Transverse colon (tissue), 4 donors: ENCODE results near the gene SEPTIN12. TPM values are rescaled to one million over a fixed set of nuclear protein-coding genes. Genes with fewer than 3 reads are reported as not detected.

Experiments used
- DNase-seq: peaks from one replicate; pipeline ENCODE4 v3.0.0-alpha.2; 2019
- H3K27ac ChIP-seq, 4 donors: fragments of 200-600 bp; sonication (generic); 2 replicates each; pipeline ENCODE4 v1.5.1; 2016 to 2018; ENCODE audit warnings: inconsistent platforms in 4 of 4
- H3K27me3 ChIP-seq: fragments of 200-600 bp; sonication (generic); 2 replicates; pipeline ENCODE4 v1.5.1; 2017; ENCODE audit warnings: inconsistent platforms
- H3K36me3 ChIP-seq, 4 donors: fragments of 200-600 bp; sonication (generic); 2 replicates each; pipeline ENCODE4 v1.5.1; 2017 to 2019; ENCODE audit warnings: inconsistent platforms in 4 of 4
- H3K4me1 ChIP-seq, 4 donors: fragments of 200-600 bp; sonication (generic); 2 replicates each; pipeline ENCODE4 v1.5.1; 2017 to 2020; ENCODE audit warnings: inconsistent platforms in 4 of 4
- H3K4me3 ChIP-seq, 4 donors: fragments of 200-600 bp; sonication (generic); 1 replicate in 1 of 4; 2 replicates in 3 of 4; pipeline versions ENCODE4 v1.5.1 to v1.6.1; 2017 to 2019; ENCODE audit warnings: inconsistent platforms in 4 of 4
- H3K9me3 ChIP-seq, 2 donors: fragments of 200-600 bp; sonication (generic); 2 replicates each; pipeline ENCODE4 v1.5.1; 2017 to 2019; ENCODE audit warnings: inconsistent platforms in 2 of 2
- EP300 ChIP-seq: sonication (generic); formaldehyde crosslinking; IDR thresholded peaks from one replicate; pipeline ENCODE4 v1.6.1; 2017; ENCODE audit warnings: antibody characterized with exemption, low read depth
- POLR2A ChIP-seq: fragments of 450-650 bp; IDR thresholded peaks from one replicate; pipeline ENCODE4 v1.6.1; 2016; ENCODE audit warnings: antibody characterized with exemption, mild to moderate bottlenecking, moderate library complexity
- POLR2AphosphoS5 ChIP-seq, 3 donors: sonication (generic); formaldehyde crosslinking; IDR thresholded peaks; one replicate each; pipeline ENCODE4 v1.6.1; 2016; ENCODE audit warnings: antibody characterized with exemption in 3 of 3
- WGBS, 2 donors: methylation state at CpG; one replicate each; pipeline ENCODE4 v1.1.5; 2018; ENCODE audit warnings: low coverage in 1 of 2; 5-methylcytosine and 5-hydroxymethylcytosine counted together
- in situ Hi-C, 4 donors: fragments of 200-750 bp; cut with MboI; loops; one replicate each; pipeline versions ENCODE4 v1.15.0 to v1.15.1; 2017; ENCODE audit warnings: low sequenced_read_pairs in 3 of 4, low pct_ligation_motif_present in 1 of 4, low pct_unique_long_range_greater_than_20kb in 1 of 4
- intact Hi-C: fragments of 100-400 bp; cut with DNase I; formaldehyde crosslinking; loops from one replicate; pipeline ENCODE4 v1.15.1; 2023; ENCODE audit warnings: low total_unique reads
- total RNA-seq, 4 donors: library from RNA; depleted of rRNA; stranded (reverse); fragments of >200 nt; gene quantifications; one replicate each; pipeline ENCODE4 v1.1.0, GENCODE V29; 2016
- TF ChIP-seq, protein P1 (sequence below), 5 experiments: fragments of 200-600 bp in 3 of 5; fragments of 450-650 bp in 2 of 5; sonication (generic) in 3 of 5; IDR thresholded peaks; 1 replicate in 2 of 5; 2 replicates in 3 of 5; pipeline ENCODE4 v1.5.1; 2016 to 2017; ENCODE audit warnings: antibody characterized with exemption in 5 of 5, inconsistent platforms in 3 of 5, mild to moderate bottlenecking in 2 of 5, moderate library complexity in 1 of 5

The SEPTIN12 gene
- total RNA-seq, 4 donors from 2014 or later, result not detected

DNA sequence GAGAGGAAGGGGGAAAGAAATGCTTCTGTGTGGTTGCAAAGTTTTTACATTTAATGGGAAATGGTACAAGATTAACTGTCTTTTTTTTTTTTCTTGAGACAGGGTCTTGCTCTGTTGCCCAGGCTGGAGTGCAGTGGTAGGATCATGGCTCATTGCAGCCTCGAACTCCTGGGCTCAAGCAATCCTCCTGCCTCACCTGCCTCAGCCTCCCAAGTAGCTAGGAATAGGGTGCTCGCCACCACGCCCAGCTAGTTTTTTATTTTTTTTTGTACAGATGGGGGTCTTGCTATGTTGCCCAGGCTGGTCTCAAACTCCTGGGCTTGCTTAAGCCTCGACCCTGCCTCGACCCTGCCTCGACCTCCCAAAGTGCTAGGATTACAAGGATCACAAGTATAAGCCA lies 18.1 kb upstream of the SEPTIN12 start:
- Histone ChIP-seq H3K27ac (no peak overlapping the region), H3K4me3 (no peak overlapping the region), H3K4me1 (peaks cover 4 to 20% (median 16%) of the 10 kb centered on the region in 4 donors), H3K9me3 (no peaks in the 10 kb centered on the region), H3K27me3 (no peaks in the 10 kb centered on the region), H3K36me3 (peaks cover 0 to 48% (median 16%) of the 10 kb centered on the region in 4 donors)
- TF ChIP-seq, protein P1, sequence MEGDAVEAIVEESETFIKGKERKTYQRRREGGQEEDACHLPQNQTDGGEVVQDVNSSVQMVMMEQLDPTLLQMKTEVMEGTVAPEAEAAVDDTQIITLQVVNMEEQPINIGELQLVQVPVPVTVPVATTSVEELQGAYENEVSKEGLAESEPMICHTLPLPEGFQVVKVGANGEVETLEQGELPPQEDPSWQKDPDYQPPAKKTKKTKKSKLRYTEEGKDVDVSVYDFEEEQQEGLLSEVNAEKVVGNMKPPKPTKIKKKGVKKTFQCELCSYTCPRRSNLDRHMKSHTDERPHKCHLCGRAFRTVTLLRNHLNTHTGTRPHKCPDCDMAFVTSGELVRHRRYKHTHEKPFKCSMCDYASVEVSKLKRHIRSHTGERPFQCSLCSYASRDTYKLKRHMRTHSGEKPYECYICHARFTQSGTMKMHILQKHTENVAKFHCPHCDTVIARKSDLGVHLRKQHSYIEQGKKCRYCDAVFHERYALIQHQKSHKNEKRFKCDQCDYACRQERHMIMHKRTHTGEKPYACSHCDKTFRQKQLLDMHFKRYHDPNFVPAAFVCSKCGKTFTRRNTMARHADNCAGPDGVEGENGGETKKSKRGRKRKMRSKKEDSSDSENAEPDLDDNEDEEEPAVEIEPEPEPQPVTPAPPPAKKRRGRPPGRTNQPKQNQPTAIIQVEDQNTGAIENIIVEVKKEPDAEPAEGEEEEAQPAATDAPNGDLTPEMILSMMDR (IDR thresholded peaks at IDR 0.05), result no peak
- TF ChIP-seq POLR2A (no peak), POLR2AphosphoS5 (IDR thresholded peaks at IDR 0.05) (no peak), EP300 (no peak)
- 89 to 100% methylated on average over 3 to 6 of the region's 6 CpGs for WGBS, 2 donors
- no peak for DNase-seq
- intact Hi-C loops (no loop called here), in situ Hi-C loops (no loop called here)

DNA sequence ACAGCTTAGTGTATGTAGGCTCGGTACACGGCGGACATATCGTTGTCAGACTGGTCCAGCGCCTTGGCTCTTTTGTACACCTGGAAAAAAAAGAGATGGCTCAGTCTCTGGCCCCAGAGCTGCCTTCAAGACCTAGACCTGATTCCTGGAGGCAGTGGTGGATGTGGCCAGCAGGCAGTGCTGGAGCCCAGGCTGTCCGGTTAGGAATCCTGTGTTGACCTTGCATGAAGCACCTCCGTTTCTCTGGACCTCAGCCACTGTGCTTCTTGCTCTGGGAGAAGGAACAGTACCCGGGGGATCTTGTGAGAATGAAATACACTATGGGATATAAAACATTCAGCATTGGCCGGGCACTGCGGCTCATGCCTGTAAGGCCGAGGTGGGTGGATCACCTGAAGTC lies 17.1 kb upstream of the SEPTIN12 start:
- H3K27ac ChIP-seq, result no peak overlapping the region
- H3K27me3 ChIP-seq, result no peaks in the 10 kb centered on the region
- H3K36me3 ChIP-seq, result peaks cover 0 to 47% (median 12%) of the 10 kb centered on the region in 4 donors
- intact Hi-C loops (no loop called here), in situ Hi-C loops (no loop called here)
- peaks cover 11 to 31% (median 26%) of the 10 kb centered on the region in 4 donors for H3K4me1 ChIP-seq
- TF ChIP-seq, protein P1 (IDR thresholded peaks at IDR 0.05), result no peak
- TF ChIP-seq POLR2A, result no peak
- no peak for TF ChIP-seq EP300
- no peak for TF ChIP-seq POLR2AphosphoS5 (IDR thresholded peaks at IDR 0.05)
- 87 to 89% methylated on average over 5 to 11 of the region's 11 CpGs for WGBS, 2 donors
- no peak for DNase-seq
- H3K4me3 ChIP-seq, result no peak overlapping the region
- no peaks in the 10 kb centered on the region for H3K9me3 ChIP-seq

DNA sequence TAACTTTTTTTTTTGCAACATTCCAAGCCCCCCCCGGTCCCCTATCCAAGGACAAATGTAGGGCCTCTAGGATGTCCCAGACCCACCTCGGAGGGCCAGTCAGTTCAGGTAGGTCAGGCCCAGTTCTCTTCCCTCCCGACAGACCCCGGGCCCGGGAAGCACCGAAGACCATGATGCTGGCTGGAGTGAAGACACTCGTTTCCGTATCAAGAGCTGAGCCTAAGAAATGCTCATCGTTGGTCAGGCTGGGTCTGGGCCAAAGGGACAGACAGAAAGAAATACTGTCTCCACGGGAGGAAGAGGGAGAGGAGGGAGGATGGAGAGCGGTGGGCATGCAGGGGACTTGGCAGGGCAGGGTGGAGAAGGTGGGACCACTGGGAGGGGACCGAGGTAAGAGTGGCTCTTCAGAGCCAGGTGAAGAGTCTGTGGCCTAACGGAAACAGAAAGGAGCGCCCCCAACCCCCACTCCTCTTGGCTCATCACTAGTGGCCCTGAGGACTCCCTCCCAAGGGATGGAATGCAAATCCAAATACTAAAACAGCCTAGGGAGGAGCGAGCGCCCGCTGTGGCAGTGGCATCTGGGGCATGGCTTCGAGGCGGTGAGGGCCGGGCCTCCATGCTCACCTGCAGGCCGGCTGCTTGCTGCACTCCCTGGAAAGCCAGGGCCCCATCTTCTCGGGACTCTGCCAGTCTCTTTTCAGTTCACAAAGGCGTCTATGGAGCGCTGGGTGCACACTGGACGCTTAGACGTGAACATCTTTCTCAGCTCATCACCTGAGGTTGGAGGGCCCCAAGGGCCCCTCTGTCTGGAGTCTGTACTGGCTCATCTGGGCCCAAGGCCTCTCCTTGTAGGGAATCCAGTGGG lies 16.0 kb upstream of the SEPTIN12 start:
- intact Hi-C loops, result loop anchor here (5.0 kb wide), 1 partner anchor 37 kb away; the partner anchor contains the start of gene ZNF500

DNA sequence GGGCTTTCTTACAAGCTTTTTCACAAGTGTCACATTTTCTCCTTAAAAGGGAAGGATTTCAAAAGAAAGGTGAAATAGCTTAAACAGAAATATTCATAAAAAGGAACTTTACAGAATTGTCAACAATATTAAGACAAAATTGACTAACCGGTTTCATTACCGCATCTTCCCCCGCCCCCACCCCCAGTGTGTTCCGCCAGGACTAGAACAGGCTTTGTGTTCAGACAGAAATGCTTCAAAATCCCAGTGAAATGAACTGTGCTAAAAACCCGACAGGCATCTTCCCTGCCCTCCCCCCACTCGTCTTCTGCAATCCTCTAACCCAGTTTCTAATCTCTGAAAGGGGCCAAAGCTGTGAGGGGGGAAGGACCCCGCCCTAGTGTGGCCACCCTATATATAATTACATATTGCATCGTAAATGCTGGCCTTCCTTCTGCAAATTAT lies 15.3 kb upstream of the SEPTIN12 start:
- peaks cover 11 to 36% (median 30%) of the 10 kb centered on the region in 4 donors for H3K4me1 ChIP-seq
- TF ChIP-seq POLR2AphosphoS5 (IDR thresholded peaks at IDR 0.05), result no peak
- TF ChIP-seq EP300, result no peak
- no peak for TF ChIP-seq POLR2A
- TF ChIP-seq, protein P1 (IDR thresholded peaks at IDR 0.05), result no peak
- peak overlapping the region in 2 of 4 donors; percentile 77 to 83 for H3K4me3 ChIP-seq
- H3K9me3 ChIP-seq, result no peaks in the 10 kb centered on the region
- in situ Hi-C loops (no loop called here), intact Hi-C loops (loop anchor here (5.0 kb wide), 1 partner anchor 36 kb away; the partner anchor contains the start of gene ZNF500)
- H3K27ac ChIP-seq, result peak overlapping the region; percentile 88 to 97 (median 93)
- H3K27me3 ChIP-seq, result no peaks in the 10 kb centered on the region
- no peak for DNase-seq
- 56% methylated on average over 6 to 8 of the region's 8 CpGs for WGBS, 2 donors
- peaks cover 0 to 29% (median 4%) of the 10 kb centered on the region in 4 donors for H3K36me3 ChIP-seq

More for the DNA sequence above, 16.0 kb upstream of the SEPTIN12 start:
- 80 to 87% methylated on average over 1 to 26 of the region's 26 CpGs for WGBS, 2 donors
- H3K27ac ChIP-seq, result peak overlapping the region in 3 of 4 donors; percentile 45 to 97 (median 94)
- TF ChIP-seq POLR2A (peak; percentile 13), EP300 (no peak), POLR2AphosphoS5 (IDR thresholded peaks at IDR 0.05) (no peak)
- TF ChIP-seq, protein P1 (IDR thresholded peaks at IDR 0.05), result no peak
- H3K27me3 ChIP-seq, result no peaks in the 10 kb centered on the region
- DNase-seq, result no peak
- in situ Hi-C loops, result no loop called here
- no peaks in the 10 kb centered on the region for H3K9me3 ChIP-seq
- H3K4me1 ChIP-seq, result peaks cover 11 to 36% (median 30%) of the 10 kb centered on the region in 4 donors
- H3K4me3 ChIP-seq, result no peak overlapping the region
- H3K36me3 ChIP-seq, result peaks cover 0 to 36% (median 6%) of the 10 kb centered on the region in 4 donors
